ENCODE measurements around the gene ZNF154. TPM values are rescaled to one million over a fixed set of nuclear protein-coding genes. Genes with fewer than 3 reads are reported as not detected.

Gene ZNF154
- total and polyA plus RNA-seq, 7 donors = 0.61 to 2.8 (median 1.4) TPM

- no peak for TF ChIP-seq CTCF (IDR thresholded peaks at IDR 0.05)
- DNase-seq (no peak), ATAC-seq (no peak)
- 52 to 68% (median 60%) methylated on average over 2 of the region's 2 CpGs for WGBS, 3 donors
- Histone ChIP-seq H3K27me3 (ENCODE audit: insufficient read depth in 3 of 3, low read length in 2 of 3) (peaks cover 0 to 3% (median 2%) of the 10 kb centered on the region in 3 donors), H3K4me1 (no peaks in the 10 kb centered on the region), H3K36me3 (ENCODE audit: insufficient read depth in 1 of 2, low read depth in 1 of 2) (no peaks in the 10 kb centered on the region), H3K27ac (no peak overlapping the region), H3K4me3 (no peak overlapping the region), H3K9me3 (peaks cover 9% of the 10 kb centered on the region)
- intact Hi-C loops (cut with DNase I) = no loop called here
Measured at GRCh38 chr19:57675881-57676280, 33.1 kb downstream of the ZNF154 start.

DNA sequence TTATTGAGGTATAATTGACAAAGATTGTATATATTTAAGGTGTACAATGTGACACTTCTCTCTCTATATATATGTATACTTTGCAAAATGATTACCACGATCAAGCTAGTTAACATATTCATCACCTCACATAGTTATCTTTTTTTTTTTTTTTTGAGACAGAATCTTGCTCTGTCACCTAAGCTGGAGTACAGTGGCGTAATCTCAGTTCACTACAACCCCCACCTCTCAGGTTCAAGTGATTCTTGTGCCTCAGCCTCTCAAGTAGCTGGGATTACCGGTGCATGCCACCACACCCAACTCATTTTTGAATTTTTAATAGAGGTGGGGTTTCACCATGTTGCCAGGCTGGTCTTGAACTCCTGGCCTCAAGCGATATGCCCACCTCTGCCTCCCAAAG lies 36.5 kb downstream of the ZNF154 start:
- no peaks in the 10 kb centered on the region for H3K4me1 ChIP-seq
- peaks cover under 1 to 4% (median 2%) of the 10 kb centered on the region in 3 donors for H3K27me3 ChIP-seq (ENCODE audit: insufficient read depth in 3 of 3, low read length in 2 of 3)
- no peak for TF ChIP-seq CTCF (IDR thresholded peaks at IDR 0.05)
- H3K9me3 ChIP-seq = peaks cover 9% of the 10 kb centered on the region
- ATAC-seq (no peak), DNase-seq (no peak)
- no peak overlapping the region for H3K27ac ChIP-seq
- intact Hi-C loops (cut with DNase I) = no loop called here
- 70 to 81% (median 80%) methylated on average over 4 of the region's 4 CpGs for WGBS, 3 donors
- H3K4me3 ChIP-seq = no peak overlapping the region
- no peaks in the 10 kb centered on the region for H3K36me3 ChIP-seq (ENCODE audit: insufficient read depth in 1 of 2, low read depth in 1 of 2)

DNA sequence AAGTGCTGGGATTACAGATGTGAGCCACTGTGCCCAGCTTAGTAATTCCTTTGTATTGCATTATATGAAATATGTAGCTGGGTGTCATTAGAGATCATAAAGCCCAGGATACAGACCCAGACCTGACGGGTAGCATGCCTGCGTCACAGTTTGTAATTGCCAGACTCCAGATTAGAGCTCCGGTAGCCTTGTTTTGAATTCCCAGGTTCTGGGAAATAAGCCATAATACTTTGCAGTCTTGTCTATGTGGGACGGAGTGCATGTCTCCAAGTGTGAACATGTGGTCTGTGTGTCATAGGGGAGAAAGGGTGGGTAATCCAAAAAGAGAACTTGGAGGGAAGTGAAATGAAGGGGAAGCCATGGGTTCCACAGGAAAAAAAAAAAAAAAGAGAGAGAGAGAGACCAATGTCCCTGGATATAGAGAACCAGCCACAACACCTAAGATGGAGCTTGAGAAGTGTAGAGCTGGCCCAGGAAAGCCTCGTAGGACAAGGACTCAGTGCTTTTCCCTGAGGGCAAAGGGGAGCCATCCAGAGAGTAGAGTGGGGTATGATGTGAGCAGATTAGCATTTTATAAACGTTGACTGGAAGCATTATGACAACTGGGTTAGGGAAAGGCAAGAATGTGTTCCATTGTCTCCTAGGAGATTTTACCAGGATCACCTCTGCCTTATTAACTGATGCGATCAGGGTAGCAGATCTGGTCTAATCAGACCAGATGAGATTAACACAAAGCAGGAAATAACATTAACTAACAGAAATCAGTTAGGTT lies 37.7 kb downstream of the ZNF154 start:
- peaks cover 4 to 12% (median 4%) of the 10 kb centered on the region in 3 donors for H3K27me3 ChIP-seq (ENCODE audit: insufficient read depth in 3 of 3, low read length in 2 of 3)
- DNase-seq (no peak), ATAC-seq (no peak)
- H3K4me1 ChIP-seq = no peaks in the 10 kb centered on the region
- TF ChIP-seq CTCF (IDR thresholded peaks at IDR 0.05) = no peak
- intact Hi-C loops (cut with DNase I) = no loop called here
- peaks cover 9% of the 10 kb centered on the region for H3K9me3 ChIP-seq
- WGBS, 3 donors = 59 to 62% (median 60%) methylated on average over 7 of the region's 7 CpGs
- no peak overlapping the region for H3K27ac ChIP-seq
- H3K4me3 ChIP-seq = no peak overlapping the region
- no peaks in the 10 kb centered on the region for H3K36me3 ChIP-seq (ENCODE audit: insufficient read depth in 1 of 2, low read depth in 1 of 2)

DNA sequence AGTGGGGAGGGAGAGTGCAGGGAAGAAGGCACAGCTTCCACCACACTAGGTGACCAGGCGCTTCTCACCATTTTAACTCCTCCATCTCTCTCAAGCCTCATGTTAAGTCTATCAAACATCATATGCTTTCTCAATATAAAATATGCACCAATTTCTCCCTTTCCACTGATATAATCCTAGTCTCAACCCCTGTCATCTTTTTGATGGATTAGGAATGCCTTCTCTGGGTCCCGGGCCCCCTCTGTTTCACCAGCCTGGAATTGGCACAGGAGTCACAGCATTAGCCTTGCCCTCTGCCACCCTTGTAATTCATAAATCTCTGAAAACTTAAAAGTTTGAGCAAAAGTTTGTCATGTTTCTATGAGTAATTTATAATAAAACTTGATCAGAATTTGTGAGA lies 40.4 kb downstream of the ZNF154 start, which contains the start of gene ZSCAN4:
Gene ZSCAN4 (plus strand): TSS at position 301 of the 400 bp plus-strand sequence. CDS start 7,211 bp downstream, outside the sequence.
- DNase-seq (no peak), ATAC-seq (no peak)
- Histone ChIP-seq H3K4me1 (peaks cover 3% of the 10 kb centered on the region), H3K36me3 (ENCODE audit: insufficient read depth in 1 of 2, low read depth in 1 of 2) (no peaks in the 10 kb centered on the region), H3K27me3 (ENCODE audit: insufficient read depth in 3 of 3, low read length in 2 of 3) (peaks cover 4 to 35% (median 7%) of the 10 kb centered on the region in 3 donors), H3K4me3 (no peak within 1 kb of the TSS), H3K9me3 (peaks cover under 1% of the 10 kb centered on the region), H3K27ac (no peak within 1 kb of the TSS)
- TF ChIP-seq CTCF (IDR thresholded peaks at IDR 0.05) = no peak
- WGBS, 3 donors = 82 to 91% (median 83%) methylated on average over 2 of the region's 2 CpGs
- intact Hi-C loops (cut with DNase I) = no loop called here

All from psoas muscle (tissue), 8 donors.